Measurements from ENCODE around the gene NFIA.

- TF ChIP-seq POLR2AphosphoS5 (IDR thresholded peaks at IDR 0.05; ENCODE audit: borderline replicate concordance, low read depth, low read length) (no peak), EZH2 (IDR thresholded peaks at IDR 0.05) (no peak), FOXP2 (optimal IDR thresholded peaks at IDR 0.05; ENCODE audit: control extremely low read depth, extremely low read length, insufficient read depth) (no peak)
Observed at GRCh38 chr1:61132645-61133334, 50.4 kb downstream of the NFIA start.
